ENCODE data around the gene SLC26A2. TPM values are rescaled to one million over a fixed set of nuclear protein-coding genes. Genes with fewer than 3 reads are reported as not detected.

SLC26A2 gene
- total RNA-seq, 1 experiment from 2014 or later: 111 TPM

Other genes with a start within 250 kb of the SLC26A2 start
- 6.6 TPM for gene PPARGC1B, start 230.4 kb upstream of the SLC26A2 start, total RNA-seq (2021; ENCODE audit: unreplicated experiment)
- 0.33 TPM for gene PDE6A, start 16.0 kb upstream of the SLC26A2 start, total RNA-seq (2021; ENCODE audit: unreplicated experiment)
- gene TIGD6, start 39.9 kb downstream of the SLC26A2 start, total RNA-seq (2021; ENCODE audit: unreplicated experiment): 7.1 TPM
- gene HMGXB3, start 40.0 kb downstream of the SLC26A2 start, total RNA-seq (2021; ENCODE audit: unreplicated experiment): 56.2 TPM
- 0.05 TPM for gene CSF1R, start 125.8 kb downstream of the SLC26A2 start, total RNA-seq (2021; ENCODE audit: unreplicated experiment)
- 1.8 TPM for gene PDGFRB, start 195.1 kb downstream of the SLC26A2 start, total RNA-seq (2021; ENCODE audit: unreplicated experiment)
- not detected for gene CDX1, start 206.0 kb downstream of the SLC26A2 start, total RNA-seq (2021; ENCODE audit: unreplicated experiment)
- not detected for gene SLC6A7, start 229.3 kb downstream of the SLC26A2 start, total RNA-seq (2021; ENCODE audit: unreplicated experiment)

All from Panc1 (cell line).